HL-60 (cell line): ENCODE data around the gene KIAA0232.

Experiments used
- CTCF ChIP-seq: IDR thresholded peaks from one replicate; pipeline ENCODE4 v1.5.1; 2011; ENCODE audit warnings: low read length, control low read depth, inconsistent platforms; ENCODE audit not compliant: insufficient read depth
- POLR2AphosphoS5 ChIP-seq: IDR thresholded peaks from 2 replicates; pipeline ENCODE4 v1.6.1; 2012; ENCODE audit warnings: low read depth
- SPI1 ChIP-seq: IDR thresholded peaks from 2 replicates; pipeline ENCODE4 v1.6.1; 2012; ENCODE audit warnings: low read depth, mild to moderate bottlenecking, borderline replicate concordance

- no peak for TF ChIP-seq CTCF
- TF ChIP-seq POLR2AphosphoS5: no peak
- TF ChIP-seq SPI1: no peak
These were observed 42.4 kb downstream of the KIAA0232 start for GRCh38 chr4:6824772-6825402.
